ENCODE measurements around the gene DIP2B. TPM values are rescaled to one million over a fixed set of nuclear protein-coding genes. Genes with fewer than 3 reads are reported as not detected.

The DIP2B gene
- total and polyA plus RNA-seq, 2 donors (not counting 1 experiment from before 2014, with no cell fraction given), result 12.6 to 21.0 TPM

- H2AFZ ChIP-seq (ENCODE audit: low read length), result no peak overlapping the region
- H3K4me1 ChIP-seq (ENCODE audit: control insufficient read depth, extremely low read depth, insufficient read depth, low read length), result no peaks in the 10 kb centered on the region
- no peaks in the 10 kb centered on the region for H3K9me3 ChIP-seq (ENCODE audit: control insufficient read depth, insufficient read depth, low read depth, low read length)
- no peaks in the 10 kb centered on the region for H3K27me3 ChIP-seq (ENCODE audit: control insufficient read depth, insufficient read depth, low read length)
- no peak overlapping the region for H3K9ac ChIP-seq (ENCODE audit: insufficient read depth, low read length)
- H3K27ac ChIP-seq (ENCODE audit: insufficient read depth, low read length), result no peak overlapping the region
- no peak for DNase-seq (ENCODE audit: low read depth in 2 of 2)
- TF ChIP-seq CTCF (conservative IDR thresholded peaks at IDR 0.05 in 1 of 2, IDR thresholded peaks at IDR 0.05 in 1 of 2; ENCODE audit: low read depth in 1 of 2, low read length in 2 of 2) (no peak), EZH2 (IDR thresholded peaks at IDR 0.05; ENCODE audit: low read length, missing control alignments) (no peak)
- no peaks in the 10 kb centered on the region for H4K20me1 ChIP-seq (ENCODE audit: control insufficient read depth, extremely low read depth, insufficient read depth, low read length)
- H3K4me2 ChIP-seq (ENCODE audit: extremely low read depth, insufficient read depth, low read length), result no peak overlapping the region
- H3K79me2 ChIP-seq (ENCODE audit: control insufficient read depth, insufficient read depth, low read length), result no peaks in the 10 kb centered on the region
- H3K4me3 ChIP-seq (replicated peaks in 1 of 4; ENCODE audit: control extremely low read depth in 1 of 4, insufficient read depth in 1 of 4, low read depth in 3 of 4, low read length in 4 of 4), result no peak overlapping the region
- no peaks in the 10 kb centered on the region for H3K36me3 ChIP-seq (ENCODE audit: control insufficient read depth, insufficient read depth, low read length)
Measured at GRCh38 chr12:50545213-50545612, 40.4 kb downstream of the DIP2B start.

GRCh38 chr12:50545786-50546185, 41.0 kb downstream of the DIP2B start:
- no peak for TF ChIP-seq EZH2 (IDR thresholded peaks at IDR 0.05; ENCODE audit: low read length, missing control alignments)
- no peak for TF ChIP-seq CTCF (conservative IDR thresholded peaks at IDR 0.05 in 1 of 2, IDR thresholded peaks at IDR 0.05 in 1 of 2; ENCODE audit: low read depth in 1 of 2, low read length in 2 of 2)
- Histone ChIP-seq H3K79me2 (ENCODE audit: control insufficient read depth, insufficient read depth, low read length) (no peaks in the 10 kb centered on the region), H3K4me3 (replicated peaks in 1 of 4; ENCODE audit: control extremely low read depth in 1 of 4, insufficient read depth in 1 of 4, low read depth in 3 of 4, low read length in 4 of 4) (no peak overlapping the region), H4K20me1 (ENCODE audit: control insufficient read depth, extremely low read depth, insufficient read depth, low read length) (no peaks in the 10 kb centered on the region), H3K4me2 (ENCODE audit: extremely low read depth, insufficient read depth, low read length) (no peak overlapping the region), H3K27ac (ENCODE audit: insufficient read depth, low read length) (no peak overlapping the region), H3K4me1 (ENCODE audit: control insufficient read depth, extremely low read depth, insufficient read depth, low read length) (no peaks in the 10 kb centered on the region), H2AFZ (ENCODE audit: low read length) (no peak overlapping the region), H3K27me3 (ENCODE audit: control insufficient read depth, insufficient read depth, low read length) (no peaks in the 10 kb centered on the region), H3K9ac (ENCODE audit: insufficient read depth, low read length) (no peak overlapping the region), H3K9me3 (ENCODE audit: control insufficient read depth, insufficient read depth, low read depth, low read length) (no peaks in the 10 kb centered on the region), H3K36me3 (ENCODE audit: control insufficient read depth, insufficient read depth, low read length) (no peaks in the 10 kb centered on the region)
- DNase-seq (ENCODE audit: low read depth in 2 of 2), result peak in 1 of 2 donors; percentile 32

GRCh38 chr12:50546441-50547318, 41.9 kb downstream of the DIP2B start:
- H3K9me3 ChIP-seq (ENCODE audit: control insufficient read depth, insufficient read depth, low read depth, low read length), result no peaks in the 10 kb centered on the region
- TF ChIP-seq EZH2 (IDR thresholded peaks at IDR 0.05; ENCODE audit: low read length, missing control alignments) (no peak), CTCF (conservative IDR thresholded peaks at IDR 0.05 in 1 of 2, IDR thresholded peaks at IDR 0.05 in 1 of 2; ENCODE audit: low read depth in 1 of 2, low read length in 2 of 2) (no peak)

More at GRCh38 chr12:50546441-50547318, 41.9 kb downstream of the DIP2B start:
- H3K4me2 ChIP-seq (ENCODE audit: extremely low read depth, insufficient read depth, low read length), result no peak overlapping the region
- H3K36me3 ChIP-seq (ENCODE audit: control insufficient read depth, insufficient read depth, low read length), result no peaks in the 10 kb centered on the region
- no peaks in the 10 kb centered on the region for H4K20me1 ChIP-seq (ENCODE audit: control insufficient read depth, extremely low read depth, insufficient read depth, low read length)
- no peak overlapping the region for H3K4me3 ChIP-seq (replicated peaks in 1 of 4; ENCODE audit: control extremely low read depth in 1 of 4, insufficient read depth in 1 of 4, low read depth in 3 of 4, low read length in 4 of 4)
- H3K79me2 ChIP-seq (ENCODE audit: control insufficient read depth, insufficient read depth, low read length), result no peaks in the 10 kb centered on the region
- peak in 1 of 2 donors; percentile 36 for DNase-seq (ENCODE audit: low read depth in 2 of 2)
- H3K27me3 ChIP-seq (ENCODE audit: control insufficient read depth, insufficient read depth, low read length), result no peaks in the 10 kb centered on the region
- no peak overlapping the region for H3K27ac ChIP-seq (ENCODE audit: insufficient read depth, low read length)
- H3K9ac ChIP-seq (ENCODE audit: insufficient read depth, low read length), result no peak overlapping the region
- H3K4me1 ChIP-seq (ENCODE audit: control insufficient read depth, extremely low read depth, insufficient read depth, low read length), result no peaks in the 10 kb centered on the region
- no peak overlapping the region for H2AFZ ChIP-seq (ENCODE audit: low read length)
